Stimulated activated CD8-positive, alpha-beta memory T cell treated with anti-CD3 and anti-CD28 coated beads, Interleukin-7, amount 100 ng/mL, for 24 hours (primary cell): ENCODE data around the gene C4B.
"Not testable (repeated sequence)": the region's sequence is repeated elsewhere in the genome, so short reads cannot be mapped to it uniquely, and the experiment has no call there.

Experiments used
- DNase-seq: peaks from one replicate; pipeline ENCODE4 v3.0.0-alpha.2; 2020; ENCODE audit warnings: low read depth

Gene C4B

DNA sequence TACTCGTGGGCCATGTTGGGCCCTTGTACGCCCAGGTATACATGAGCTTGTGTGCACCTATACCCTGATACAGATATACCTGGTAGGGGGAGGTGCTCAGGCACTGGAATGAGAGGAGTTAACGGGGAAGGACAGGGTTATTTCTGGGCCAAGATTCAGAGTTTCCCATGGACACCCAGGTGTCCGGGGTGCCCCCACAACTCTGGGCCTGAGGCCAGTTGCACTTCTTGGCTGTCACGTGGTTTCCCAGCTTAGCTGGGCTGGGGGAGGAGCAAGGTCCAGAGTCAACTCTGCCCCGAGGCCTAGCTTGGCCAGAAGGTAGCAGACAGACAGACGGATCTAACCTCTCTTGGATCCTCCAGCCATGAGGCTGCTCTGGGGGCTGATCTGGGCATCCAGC is 32.9 kb upstream of the C4B start, which contains the start of gene C4A:
Gene C4A (plus strand): TSS at position 314 of the 400 bp plus-strand sequence. CDS start 51 bp downstream, at position 365.
- DNase-seq, result not testable (repeated sequence)

DNA sequence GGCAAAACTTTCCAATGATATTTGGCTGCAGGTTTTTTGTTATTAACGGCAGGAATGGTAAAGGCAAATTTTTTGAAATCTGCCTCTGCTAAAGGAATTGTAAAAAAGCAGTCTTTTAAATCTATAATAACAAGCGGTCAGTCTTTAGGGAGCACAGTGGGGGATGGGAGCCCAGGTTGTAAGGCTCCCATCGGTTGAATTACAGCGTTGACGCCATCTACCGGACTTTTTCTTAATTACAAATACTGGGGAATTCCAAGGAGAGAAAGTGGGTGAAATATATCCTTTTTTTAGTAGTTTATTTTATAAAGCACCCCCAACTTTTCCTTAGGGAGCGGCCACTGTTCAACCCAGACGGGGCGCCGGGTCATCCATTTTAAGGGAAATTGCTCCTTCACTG is 25.2 kb upstream of the C4B start:
- not testable (repeated sequence) for DNase-seq

DNA sequence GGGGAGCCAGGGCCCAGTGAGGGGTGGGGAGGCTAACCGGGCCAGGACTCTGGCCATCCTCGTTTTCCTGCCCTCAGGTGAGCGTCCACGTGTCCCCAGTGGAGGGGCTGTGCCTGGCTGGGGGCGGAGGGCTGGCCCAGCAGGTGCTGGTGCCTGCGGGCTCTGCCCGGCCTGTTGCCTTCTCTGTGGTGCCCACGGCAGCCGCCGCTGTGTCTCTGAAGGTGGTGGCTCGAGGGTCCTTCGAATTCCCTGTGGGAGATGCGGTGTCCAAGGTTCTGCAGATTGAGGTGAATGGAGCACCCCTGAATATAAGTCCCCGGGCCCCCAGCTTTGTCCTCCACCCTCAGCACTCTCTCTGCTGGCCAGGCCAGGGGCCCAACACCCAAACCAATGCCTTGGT is 20.2 kb upstream of the C4B start:
- not testable (repeated sequence) for DNase-seq

DNA sequence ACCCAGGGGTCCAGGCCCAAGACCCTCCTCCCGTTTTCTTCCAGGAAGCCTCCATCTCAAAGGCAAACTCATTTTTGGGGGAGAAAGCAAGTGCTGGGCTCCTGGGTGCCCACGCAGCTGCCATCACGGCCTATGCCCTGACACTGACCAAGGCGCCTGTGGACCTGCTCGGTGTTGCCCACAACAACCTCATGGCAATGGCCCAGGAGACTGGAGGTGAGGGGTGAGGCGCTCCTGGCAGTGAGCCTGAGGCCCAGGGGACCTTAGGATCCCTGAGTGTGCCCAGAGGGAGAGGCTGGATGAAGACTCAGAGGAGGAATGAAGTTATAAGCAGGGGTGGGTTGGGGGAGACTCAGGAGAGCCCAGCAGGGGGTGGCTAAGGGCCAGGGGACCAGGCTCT is 18.2 kb upstream of the C4B start:
- DNase-seq, result not testable (repeated sequence)

DNA sequence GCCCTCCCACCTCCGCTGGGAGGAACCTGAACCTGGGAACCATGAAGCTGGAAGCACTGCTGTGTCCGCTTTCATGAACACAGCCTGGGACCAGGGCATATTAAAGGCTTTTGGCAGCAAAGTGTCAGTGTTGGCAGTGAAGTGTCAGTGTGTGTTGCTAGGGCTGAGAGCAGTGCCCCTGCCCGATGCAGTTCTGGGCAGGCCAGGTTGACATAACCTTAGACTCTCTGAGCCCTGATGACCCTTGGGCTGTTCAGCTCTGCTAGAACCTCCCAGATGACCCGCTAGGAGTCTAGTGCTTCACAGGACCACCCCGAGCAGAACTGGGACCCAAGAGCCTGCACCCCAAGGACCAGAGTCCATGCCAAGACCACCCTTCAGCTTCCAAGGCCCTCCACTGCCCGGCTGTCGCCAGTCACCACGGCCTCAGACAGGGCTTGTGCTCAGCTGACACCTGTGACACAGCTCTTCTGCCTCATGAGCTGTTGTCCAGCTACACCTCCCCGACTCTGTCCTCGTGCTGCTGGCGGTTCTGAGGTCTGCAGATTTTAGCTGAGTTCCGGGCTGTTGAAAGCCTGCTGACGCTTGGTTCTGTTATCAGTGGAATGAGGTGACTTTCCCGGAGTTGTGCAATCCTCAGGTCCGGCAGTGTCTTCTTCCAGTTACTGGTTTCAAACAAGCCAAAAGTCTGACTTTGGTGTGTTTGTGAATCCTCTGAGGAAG is 11.9 kb upstream of the C4B start:
- not testable (repeated sequence) for DNase-seq

DNA sequence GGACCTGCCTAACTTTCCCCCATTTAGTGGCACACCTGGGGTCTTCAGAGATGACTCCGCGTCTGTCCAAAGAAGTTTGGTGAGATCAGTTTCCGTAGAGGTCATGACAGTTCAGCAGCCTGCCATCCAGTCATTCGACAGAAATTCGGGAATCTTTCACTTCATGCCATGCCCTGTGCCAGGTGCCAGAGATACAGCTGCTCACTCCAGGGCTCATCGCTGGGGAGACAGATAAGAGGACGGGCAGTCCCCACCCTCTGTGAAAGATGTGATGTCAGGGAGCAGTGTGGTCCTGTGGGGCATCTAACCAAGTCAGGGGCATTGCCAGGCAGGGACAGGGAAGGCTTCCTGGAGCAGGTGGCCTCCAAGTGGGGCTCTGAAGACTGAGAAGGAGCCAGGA is 11.3 kb upstream of the C4B start:
- DNase-seq, result not testable (repeated sequence)

DNA sequence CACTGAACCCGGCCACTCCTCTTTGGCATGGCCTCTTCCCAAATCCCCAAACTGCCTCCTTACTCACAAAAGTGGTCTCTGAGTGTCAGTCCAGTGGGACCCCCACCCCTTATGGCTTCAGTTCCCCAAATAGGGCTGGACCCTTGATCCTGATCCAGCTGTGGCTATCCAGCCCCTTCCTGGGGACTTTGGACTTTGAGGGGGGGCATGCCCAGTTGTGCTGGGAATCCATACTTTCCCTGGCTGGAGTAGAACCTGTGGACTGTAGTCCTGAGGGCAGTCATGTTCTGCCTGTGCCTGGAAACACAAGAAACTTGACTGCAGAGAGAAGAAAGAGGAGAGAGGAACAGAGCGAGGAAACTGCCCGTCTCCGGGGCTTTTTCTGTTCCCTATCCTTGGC is 10.2 kb upstream of the C4B start:
- DNase-seq, result not testable (repeated sequence)

DNA sequence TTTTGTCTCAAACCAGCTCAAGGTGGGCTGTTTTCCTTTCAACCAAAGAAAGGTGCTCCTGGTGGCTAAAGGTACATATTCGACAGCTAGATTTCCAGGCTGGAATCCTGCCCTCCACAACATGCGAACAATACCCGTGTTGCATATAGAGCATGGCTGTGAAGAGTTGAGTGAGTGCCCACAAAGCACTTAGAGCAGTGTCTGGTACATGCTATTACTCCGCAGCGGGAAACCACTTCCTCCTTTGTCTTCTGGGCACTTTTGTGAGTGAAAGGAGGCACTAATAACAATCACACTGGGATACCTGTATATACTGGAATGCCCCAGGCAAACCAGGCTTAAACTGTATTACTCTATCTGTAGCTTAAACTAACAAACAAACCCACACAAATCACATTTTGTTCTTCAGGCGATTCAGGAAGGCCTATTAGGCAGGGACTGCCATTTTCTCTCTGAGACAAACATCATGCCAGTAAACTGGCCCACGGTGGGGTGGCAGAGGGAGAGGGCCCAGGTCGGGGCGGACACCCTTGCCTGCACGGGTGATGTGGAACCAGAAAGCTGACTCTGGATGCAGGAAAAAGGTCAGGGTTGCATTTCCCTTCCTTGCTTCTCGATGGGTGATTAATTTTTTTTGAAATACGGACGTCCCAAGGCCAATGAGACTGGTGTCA is 9.6 kb upstream of the C4B start:
- not testable (repeated sequence) for DNase-seq

DNA sequence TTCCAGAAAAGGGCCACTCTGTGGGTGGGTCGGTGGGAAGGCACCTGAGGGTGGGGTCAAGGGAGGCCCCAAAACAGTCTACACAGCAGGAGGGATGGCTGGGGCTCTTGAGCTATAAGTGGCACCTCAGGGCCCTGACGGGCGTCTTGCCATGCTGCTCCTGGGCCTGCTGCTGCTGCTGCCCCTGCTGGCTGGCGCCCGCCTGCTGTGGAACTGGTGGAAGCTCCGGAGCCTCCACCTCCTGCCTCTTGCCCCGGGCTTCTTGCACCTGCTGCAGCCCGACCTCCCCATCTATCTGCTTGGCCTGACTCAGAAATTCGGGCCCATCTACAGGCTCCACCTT is 9.1 kb upstream of the C4B start:
- DNase-seq, result not testable (repeated sequence)

DNA sequence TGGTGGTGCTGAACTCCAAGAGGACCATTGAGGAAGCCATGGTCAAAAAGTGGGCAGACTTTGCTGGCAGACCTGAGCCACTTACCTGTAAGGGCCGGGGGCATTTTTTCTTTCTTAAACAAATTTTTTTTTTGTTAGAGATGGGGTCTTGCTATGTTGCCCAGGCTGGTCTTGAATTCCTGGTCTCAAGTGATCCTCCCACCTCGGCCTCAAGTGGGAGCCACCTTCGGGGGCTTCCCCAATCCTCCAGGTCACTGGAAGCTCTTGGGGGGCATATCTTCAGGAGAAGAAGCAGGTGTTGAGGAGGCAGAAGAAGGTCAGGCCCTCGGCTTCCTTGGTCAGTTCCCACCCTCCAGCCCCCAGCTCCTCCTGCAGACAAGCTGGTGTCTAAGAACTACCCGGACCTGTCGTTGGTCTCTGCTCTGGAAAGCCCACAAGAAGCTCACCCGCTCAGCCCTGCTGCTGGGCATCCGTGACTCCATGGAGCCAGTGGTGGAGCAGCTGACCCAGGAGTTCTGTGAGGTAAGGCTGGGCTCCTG is 8.5 kb upstream of the C4B start:
- not testable (repeated sequence) for DNase-seq

DNA sequence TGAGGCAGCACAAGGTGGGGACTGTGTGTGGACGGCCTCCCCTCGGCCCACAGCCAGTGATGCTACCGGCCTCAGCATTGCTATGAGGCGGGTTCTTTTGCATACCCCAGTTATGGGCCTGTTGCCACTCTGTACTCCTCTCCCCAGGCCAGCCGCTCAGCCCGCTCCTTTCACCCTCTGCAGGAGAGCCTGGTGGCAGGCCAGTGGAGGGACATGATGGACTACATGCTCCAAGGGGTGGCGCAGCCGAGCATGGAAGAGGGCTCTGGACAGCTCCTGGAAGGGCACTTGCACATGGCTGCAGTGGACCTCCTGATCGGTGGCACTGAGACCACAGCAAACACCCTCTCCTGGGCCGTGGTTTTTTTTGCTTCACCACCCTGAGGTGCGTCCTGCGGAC is 7.5 kb upstream of the C4B start:
- not testable (repeated sequence) for DNase-seq

DNA sequence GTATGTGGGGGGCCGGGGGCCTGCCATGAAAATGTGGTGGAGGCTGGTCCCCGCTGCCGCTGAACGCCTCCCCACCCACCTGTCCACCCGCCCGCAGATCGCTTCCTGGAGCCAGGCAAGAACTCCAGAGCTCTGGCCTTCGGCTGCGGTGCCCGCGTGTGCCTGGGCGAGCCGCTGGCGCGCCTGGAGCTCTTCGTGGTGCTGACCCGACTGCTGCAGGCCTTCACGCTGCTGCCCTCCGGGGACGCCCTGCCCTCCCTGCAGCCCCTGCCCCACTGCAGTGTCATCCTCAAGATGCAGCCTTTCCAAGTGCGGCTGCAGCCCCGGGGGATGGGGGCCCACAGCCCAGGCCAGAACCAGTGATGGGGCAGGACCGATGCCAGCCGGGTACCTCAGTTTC is 6.6 kb upstream of the C4B start:
- DNase-seq, result not testable (repeated sequence)

DNA sequence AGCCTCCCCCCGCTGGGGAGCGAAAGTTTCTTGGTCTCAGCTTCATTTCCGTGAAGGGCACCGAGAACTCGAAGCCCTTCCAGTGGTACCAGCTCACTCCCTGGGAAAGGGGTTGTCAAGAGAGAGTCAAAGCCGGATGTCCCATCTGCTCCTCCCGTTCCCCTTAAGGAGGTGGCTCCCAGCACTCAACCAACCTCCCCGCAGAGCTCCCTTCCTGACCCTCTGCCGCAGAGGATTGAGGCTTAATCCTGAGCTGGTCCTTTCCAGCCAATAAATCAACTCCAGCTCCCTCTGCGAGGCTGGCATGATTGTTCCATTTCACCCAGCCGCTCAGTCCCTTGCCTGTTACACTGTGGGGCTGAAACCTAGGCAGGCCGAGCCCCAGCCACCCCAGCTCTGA is 6.0 kb upstream of the C4B start:
- DNase-seq, result not testable (repeated sequence)

DNA sequence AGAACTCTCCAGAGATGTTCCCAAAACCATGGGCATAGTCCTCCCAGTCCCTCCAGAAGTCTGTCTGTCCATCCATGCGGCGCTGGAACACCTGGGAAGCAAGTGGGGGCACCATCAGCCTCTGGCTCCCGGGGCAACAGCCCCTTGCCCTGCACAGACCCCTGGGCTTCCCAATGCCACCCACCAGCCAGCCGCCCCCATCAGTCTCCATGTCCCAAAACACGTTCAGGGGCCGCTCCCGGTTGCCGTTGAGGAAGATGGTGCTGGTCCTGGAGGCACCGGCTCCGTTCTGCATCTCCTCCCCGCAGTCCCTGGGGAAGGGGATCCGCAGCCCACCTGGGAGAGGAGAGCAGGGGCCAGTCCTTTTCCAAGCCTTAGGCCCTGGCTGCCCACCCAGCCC is 5.1 kb upstream of the C4B start:
- not testable (repeated sequence) for DNase-seq

DNA sequence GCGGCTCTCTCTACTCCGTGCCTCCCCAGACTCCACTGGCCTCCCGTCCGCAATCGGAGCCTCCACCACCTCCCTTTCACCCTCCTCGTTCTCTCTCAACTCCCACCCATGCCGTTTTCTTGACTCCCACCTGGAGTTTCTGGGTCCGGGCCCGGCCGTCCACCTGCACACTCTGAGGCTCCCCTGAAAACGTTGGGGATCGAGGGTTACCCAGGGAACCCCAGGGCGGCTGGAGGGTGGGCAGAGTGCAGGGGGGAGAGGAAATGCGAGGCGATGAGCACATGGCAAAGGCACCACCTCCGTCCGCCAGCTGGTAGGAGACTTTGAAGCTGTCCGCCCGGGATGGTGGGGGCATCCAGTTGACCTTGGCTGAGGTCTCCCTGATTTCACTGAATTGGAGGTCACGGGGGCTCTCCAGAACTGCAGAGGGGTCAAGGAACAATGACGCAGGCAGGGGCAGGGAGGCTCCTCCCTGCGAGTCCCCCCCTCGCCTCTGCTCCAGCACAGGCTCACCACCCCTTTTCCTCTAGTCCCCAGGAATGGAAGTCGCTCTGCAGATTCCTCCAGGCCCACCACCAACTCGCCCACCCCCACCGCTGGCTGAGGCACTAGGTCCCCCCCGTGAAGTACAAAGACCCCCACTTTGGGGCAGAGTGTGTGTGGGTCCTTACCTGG is 3.6 kb upstream of the C4B start:
- not testable (repeated sequence) for DNase-seq

DNA sequence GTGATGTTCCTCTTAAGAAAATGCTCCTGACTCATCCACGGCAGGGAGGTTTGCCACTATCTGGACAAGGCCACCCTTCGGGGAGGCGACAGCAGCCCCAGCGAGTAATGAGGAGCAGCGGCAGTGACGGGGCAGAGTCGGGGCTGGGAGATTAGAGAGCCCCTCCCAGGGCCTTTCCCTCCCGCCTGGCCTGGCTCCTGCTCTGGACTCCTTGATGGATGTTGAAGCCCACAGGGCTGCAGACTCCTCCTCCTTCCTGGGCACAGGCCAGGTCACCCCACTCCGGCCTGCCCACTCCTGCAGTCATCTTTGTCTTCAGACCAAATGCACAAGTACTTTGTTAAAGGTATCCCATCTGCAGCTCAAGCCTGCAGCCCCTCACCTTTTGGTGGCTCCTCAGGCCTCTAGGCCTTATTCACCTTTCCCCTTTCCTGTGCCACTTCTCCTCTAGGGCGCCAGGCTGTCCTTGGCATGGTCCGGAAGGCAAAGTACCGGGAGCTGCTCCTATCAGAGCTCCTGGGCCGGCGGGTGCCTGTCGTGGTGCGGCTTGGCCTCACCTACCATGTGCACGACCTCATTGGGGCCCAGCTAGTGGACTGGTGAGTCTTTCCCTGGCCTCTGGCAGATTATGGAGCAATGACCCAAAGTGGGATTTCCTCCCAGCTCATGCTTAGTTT is 1.5 kb upstream of the C4B start:
- not testable (repeated sequence) for DNase-seq

DNA sequence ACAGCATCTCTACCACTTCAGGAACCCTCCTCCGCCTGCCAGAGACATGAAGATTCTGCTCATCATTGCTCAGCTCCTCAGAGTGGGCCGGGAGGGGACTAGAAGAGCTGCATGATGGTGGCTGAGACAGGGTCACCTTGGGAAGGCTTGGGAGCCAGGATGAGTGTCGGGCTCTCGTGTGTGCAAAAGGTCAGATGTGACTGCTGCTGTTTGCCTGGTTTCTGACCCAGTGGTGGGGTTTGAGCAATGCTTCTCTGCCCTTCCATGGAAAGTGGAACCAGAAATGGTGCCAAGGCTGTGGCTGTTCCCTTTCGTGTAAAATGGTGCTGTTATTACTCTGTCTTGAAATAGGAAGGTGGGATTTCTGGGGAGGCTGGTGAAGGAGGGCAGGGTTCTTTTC is 857 bp upstream of the C4B start:
- DNase-seq, result not testable (repeated sequence)

DNA sequence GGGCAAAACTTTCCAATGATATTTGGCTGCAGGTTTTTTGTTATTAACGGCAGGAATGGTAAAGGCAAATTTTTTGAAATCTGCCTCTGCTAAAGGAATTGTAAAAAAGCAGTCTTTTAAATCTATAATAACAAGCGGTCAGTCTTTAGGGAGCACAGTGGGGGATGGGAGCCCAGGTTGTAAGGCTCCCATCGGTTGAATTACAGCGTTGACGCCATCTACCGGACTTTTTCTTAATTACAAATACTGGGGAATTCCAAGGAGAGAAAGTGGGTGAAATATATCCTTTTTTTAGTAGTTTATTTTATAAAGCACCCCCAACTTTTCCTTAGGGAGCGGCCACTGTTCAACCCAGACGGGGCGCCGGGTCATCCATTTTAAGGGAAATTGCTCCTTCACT is 7.5 kb downstream of the C4B start:
- DNase-seq, result not testable (repeated sequence)

DNA sequence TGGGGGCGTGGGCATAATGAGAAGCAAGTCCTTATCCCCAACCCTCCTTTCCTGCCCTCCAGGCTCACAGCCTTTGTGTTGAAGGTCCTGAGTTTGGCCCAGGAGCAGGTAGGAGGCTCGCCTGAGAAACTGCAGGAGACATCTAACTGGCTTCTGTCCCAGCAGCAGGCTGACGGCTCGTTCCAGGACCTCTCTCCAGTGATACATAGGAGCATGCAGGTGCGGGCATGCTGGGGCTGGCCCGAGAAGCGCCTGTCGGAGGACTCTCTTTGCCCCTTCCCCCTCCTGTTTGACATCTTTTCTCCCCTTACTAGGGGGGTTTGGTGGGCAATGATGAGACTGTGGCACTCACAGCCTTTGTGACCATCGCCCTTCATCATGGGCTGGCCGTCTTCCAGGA is 14.0 kb downstream of the C4B start:
- DNase-seq, result not testable (repeated sequence)

DNA sequence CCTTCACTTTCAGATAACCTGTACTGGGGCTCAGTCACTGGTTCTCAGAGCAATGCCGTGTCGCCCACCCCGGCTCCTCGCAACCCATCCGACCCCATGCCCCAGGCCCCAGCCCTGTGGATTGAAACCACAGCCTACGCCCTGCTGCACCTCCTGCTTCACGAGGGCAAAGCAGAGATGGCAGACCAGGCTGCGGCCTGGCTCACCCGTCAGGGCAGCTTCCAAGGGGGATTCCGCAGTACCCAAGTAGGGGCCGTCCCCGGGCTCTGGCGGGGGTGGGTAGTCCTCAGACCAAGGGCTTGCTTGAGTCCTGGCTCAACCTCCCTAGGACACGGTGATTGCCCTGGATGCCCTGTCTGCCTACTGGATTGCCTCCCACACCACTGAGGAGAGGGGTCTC is 15.0 kb downstream of the C4B start:
- DNase-seq, result not testable (repeated sequence)

DNA sequence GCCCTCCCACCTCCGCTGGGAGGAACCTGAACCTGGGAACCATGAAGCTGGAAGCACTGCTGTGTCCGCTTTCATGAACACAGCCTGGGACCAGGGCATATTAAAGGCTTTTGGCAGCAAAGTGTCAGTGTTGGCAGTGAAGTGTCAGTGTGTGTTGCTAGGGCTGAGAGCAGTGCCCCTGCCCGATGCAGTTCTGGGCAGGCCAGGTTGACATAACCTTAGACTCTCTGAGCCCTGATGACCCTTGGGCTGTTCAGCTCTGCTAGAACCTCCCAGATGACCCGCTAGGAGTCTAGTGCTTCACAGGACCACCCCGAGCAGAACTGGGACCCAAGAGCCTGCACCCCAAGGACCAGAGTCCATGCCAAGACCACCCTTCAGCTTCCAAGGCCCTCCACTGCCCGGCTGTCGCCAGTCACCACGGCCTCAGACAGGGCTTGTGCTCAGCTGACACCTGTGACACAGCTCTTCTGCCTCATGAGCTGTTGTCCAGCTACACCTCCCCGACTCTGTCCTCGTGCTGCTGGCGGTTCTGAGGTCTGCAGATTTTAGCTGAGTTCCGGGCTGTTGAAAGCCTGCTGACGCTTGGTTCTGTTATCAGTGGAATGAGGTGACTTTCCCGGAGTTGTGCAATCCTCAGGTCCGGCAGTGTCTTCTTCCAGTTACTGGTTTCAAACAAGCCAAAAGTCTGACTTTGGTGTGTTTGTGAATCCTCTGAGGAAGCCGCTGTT is 20.9 kb downstream of the C4B start:
- not testable (repeated sequence) for DNase-seq
